HG03135 (cell line): Measurements from ENCODE around the gene RAPGEF5.

Experiments used
- ATAC-seq: cut with Tn5 transposase; IDR thresholded peaks from one replicate; pipeline ENCODE4 v1.9.1; 2021; ENCODE audit warnings: mild to moderate bottlenecking, moderate library complexity; ENCODE audit not compliant: unreplicated experiment

The RAPGEF5 gene

GRCh38 chr7:22229148-22229547 is 127.8 kb downstream of the RAPGEF5 start:
- ATAC-seq, result no peak

GRCh38 chr7:22223807-22224206 is 133.1 kb downstream of the RAPGEF5 start:
- ATAC-seq, result no peak

- ATAC-seq, result no peak
Measured at GRCh38 chr7:22220941-22221340, 136.0 kb downstream of the RAPGEF5 start.

- no peak for ATAC-seq
Measured at GRCh38 chr7:22219739-22220493, 137.0 kb downstream of the RAPGEF5 start.

GRCh38 chr7:22219036-22219435 is 137.9 kb downstream of the RAPGEF5 start:
- no peak for ATAC-seq

GRCh38 chr7:22216832-22217475 is 140.0 kb downstream of the RAPGEF5 start:
- ATAC-seq, result no peak

- no peak for ATAC-seq
Measured at GRCh38 chr7:22216309-22216708, 140.6 kb downstream of the RAPGEF5 start.

GRCh38 chr7:22214000-22214399 is 143.0 kb downstream of the RAPGEF5 start:
- ATAC-seq, result no peak

GRCh38 chr7:22213081-22213480 is 143.9 kb downstream of the RAPGEF5 start:
- no peak for ATAC-seq

- no peak for ATAC-seq
Measured at GRCh38 chr7:22210967-22211366, 146.0 kb downstream of the RAPGEF5 start.

GRCh38 chr7:22210355-22210754 is 146.6 kb downstream of the RAPGEF5 start:
- ATAC-seq, result no peak

- ATAC-seq, result no peak
Measured at GRCh38 chr7:22208799-22209198, 148.2 kb downstream of the RAPGEF5 start.

GRCh38 chr7:22207724-22208225 is 149.2 kb downstream of the RAPGEF5 start:
- ATAC-seq, result no peak

GRCh38 chr7:22205631-22206030 is 151.3 kb downstream of the RAPGEF5 start:
- no peak for ATAC-seq

GRCh38 chr7:22204312-22204711 is 152.6 kb downstream of the RAPGEF5 start:
- ATAC-seq, result no peak

GRCh38 chr7:22202141-22202540 is 154.8 kb downstream of the RAPGEF5 start:
- ATAC-seq, result no peak

- ATAC-seq, result no peak
Measured at GRCh38 chr7:22201186-22201880, 155.6 kb downstream of the RAPGEF5 start.

GRCh38 chr7:22200777-22201176 is 156.2 kb downstream of the RAPGEF5 start:
- ATAC-seq, result no peak

GRCh38 chr7:22200238-22200637 is 156.7 kb downstream of the RAPGEF5 start:
- no peak for ATAC-seq

- no peak for ATAC-seq
Measured at GRCh38 chr7:22197376-22197775, 159.6 kb downstream of the RAPGEF5 start.

- ATAC-seq, result no peak
Measured at GRCh38 chr7:22196429-22196828, 160.5 kb downstream of the RAPGEF5 start.
